ENCODE results near the gene ZNF185.

- TF ChIP-seq EZH2 (IDR thresholded peaks at IDR 0.05; ENCODE audit: insufficient read depth, poor library complexity, severe bottlenecking) (no peak), EZH2phosphoT487 (IDR thresholded peaks at IDR 0.05; ENCODE audit: insufficient read depth, low read depth) (no peak)
These were observed 32.5 kb upstream of the ZNF185 start for GRCh38 chrX:152865232-152865920.
